Measurements from ENCODE around the gene TAF11L13. TPM values are rescaled to one million over a fixed set of nuclear protein-coding genes. Genes with fewer than 3 reads are reported as not detected.

The TAF11L13 gene
- total RNA-seq, 1 donor from 2014 or later, result not detected

DNA sequence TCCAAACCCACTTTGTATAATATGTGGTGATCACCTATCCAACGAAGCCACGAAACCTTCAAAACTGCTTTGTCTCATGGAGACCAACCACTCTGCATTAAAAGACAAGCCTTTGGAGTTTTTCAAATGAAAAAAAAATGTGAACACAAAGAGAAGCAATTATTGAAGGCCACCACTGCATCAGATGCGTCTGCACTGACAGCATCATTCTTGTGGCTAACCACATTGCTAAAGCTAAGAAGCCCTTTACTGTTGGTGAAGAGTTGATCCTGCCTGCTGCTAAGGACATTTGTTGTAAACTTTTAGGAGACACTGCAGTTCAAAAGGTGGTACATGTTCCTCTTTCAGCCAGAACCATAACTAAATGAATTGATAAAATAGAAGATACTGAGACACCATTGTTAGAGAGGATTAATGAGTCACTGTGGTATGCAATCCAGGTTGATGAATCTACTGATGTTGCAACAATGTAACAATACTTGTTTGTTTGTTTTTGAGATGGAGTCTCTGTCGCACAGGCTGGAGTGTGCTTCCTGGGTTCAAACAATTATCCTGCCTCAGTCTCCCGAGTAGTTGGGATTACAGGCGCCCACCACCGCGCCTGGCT lies 47.8 kb downstream of the TAF11L13 start:
- TF ChIP-seq, protein P1, sequence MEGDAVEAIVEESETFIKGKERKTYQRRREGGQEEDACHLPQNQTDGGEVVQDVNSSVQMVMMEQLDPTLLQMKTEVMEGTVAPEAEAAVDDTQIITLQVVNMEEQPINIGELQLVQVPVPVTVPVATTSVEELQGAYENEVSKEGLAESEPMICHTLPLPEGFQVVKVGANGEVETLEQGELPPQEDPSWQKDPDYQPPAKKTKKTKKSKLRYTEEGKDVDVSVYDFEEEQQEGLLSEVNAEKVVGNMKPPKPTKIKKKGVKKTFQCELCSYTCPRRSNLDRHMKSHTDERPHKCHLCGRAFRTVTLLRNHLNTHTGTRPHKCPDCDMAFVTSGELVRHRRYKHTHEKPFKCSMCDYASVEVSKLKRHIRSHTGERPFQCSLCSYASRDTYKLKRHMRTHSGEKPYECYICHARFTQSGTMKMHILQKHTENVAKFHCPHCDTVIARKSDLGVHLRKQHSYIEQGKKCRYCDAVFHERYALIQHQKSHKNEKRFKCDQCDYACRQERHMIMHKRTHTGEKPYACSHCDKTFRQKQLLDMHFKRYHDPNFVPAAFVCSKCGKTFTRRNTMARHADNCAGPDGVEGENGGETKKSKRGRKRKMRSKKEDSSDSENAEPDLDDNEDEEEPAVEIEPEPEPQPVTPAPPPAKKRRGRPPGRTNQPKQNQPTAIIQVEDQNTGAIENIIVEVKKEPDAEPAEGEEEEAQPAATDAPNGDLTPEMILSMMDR (IDR thresholded peaks at IDR 0.05; ENCODE audit: insufficient read depth, low read length, severe bottlenecking), result no peak
- FAIRE-seq (no peak), DNase-seq (ENCODE audit: low read depth) (peak; percentile 82)
- Histone ChIP-seq H3K36me3 (ENCODE audit: control insufficient read depth, insufficient read depth, low read length) (no peaks in the 10 kb centered on the region), H3K27me3 (ENCODE audit: control insufficient read depth, insufficient read depth, low read length) (no peaks in the 10 kb centered on the region), H3K4me3 (ENCODE audit: low read depth, low read length) (no peak overlapping the region)

DNA sequence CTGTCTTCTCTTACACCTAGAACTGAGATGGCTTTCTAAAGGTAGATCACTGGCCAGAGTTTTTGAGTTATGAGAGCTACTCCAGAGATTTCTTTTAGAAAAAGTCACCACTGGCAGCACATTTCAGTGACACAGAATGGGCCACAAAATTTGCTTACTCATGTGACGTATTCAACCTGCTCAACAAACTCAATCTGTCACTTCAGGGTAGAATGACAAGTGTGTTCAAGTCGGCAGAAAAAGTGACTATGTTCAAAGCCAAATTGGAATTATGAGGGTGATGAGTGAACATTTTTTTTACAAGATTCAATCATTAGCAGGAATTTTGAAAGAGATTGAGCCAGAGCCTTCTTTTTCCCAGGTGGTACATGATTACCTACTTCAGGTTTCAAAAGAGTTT lies 48.8 kb downstream of the TAF11L13 start:
- FAIRE-seq (no peak), DNase-seq (ENCODE audit: low read depth) (no peak)
- Histone ChIP-seq H3K36me3 (ENCODE audit: control insufficient read depth, insufficient read depth, low read length) (no peaks in the 10 kb centered on the region), H3K27me3 (ENCODE audit: control insufficient read depth, insufficient read depth, low read length) (no peaks in the 10 kb centered on the region), H3K4me3 (ENCODE audit: low read depth, low read length) (no peak overlapping the region)
- TF ChIP-seq, protein P1 (IDR thresholded peaks at IDR 0.05; ENCODE audit: insufficient read depth, low read length, severe bottlenecking), result no peak

Other genes starting within 250 kb of the TAF11L13 start
- gene TAF11L2, start 133.9 kb upstream of the TAF11L13 start, total RNA-seq, result not detected in 2 replicates
- gene TAF11L3, start 113.7 kb upstream of the TAF11L13 start, total RNA-seq, result not detected in 2 replicates
- not detected in 2 replicates for gene TAF11L4, start 110.3 kb upstream of the TAF11L13 start, total RNA-seq
- not detected in 2 replicates for gene TAF11L5, start 106.9 kb upstream of the TAF11L13 start, total RNA-seq
- not detected in 2 replicates for gene TAF11L6, start 103.4 kb upstream of the TAF11L13 start, total RNA-seq
- gene TAF11L7, start 46.3 kb upstream of the TAF11L13 start, total RNA-seq, result not detected in 2 replicates
- gene TAF11L8, start 41.1 kb upstream of the TAF11L13 start, total RNA-seq, result not detected in 2 replicates
- gene TAF11L9, start 37.7 kb upstream of the TAF11L13 start, total RNA-seq, result not detected in 2 replicates
- gene TAF11L10, start 34.3 kb upstream of the TAF11L13 start, total RNA-seq, result not detected in 2 replicates
- gene TAF11L11, start 27.9 kb upstream of the TAF11L13 start, total RNA-seq, result not detected in 2 replicates
- gene TAF11L12, start 21.7 kb upstream of the TAF11L13 start, total RNA-seq, result 0.26 TPM in 1 of 2 replicates, not detected in the other
- not detected in 2 replicates for gene TAF11L14, start 2.4 kb downstream of the TAF11L13 start, total RNA-seq